Ovary (tissue), 9 donors: ENCODE data around the gene SH3BP1. TPM values are rescaled to one million over a fixed set of nuclear protein-coding genes. Genes with fewer than 3 reads are reported as not detected.

Experiments
- DNase-seq, 5 donors: peaks; one replicate each; pipeline ENCODE4 v3.0.0-alpha.2; 2019 to 2020
- H3K27ac ChIP-seq, 2 donors: fragments of 200-600 bp; one replicate each; pipeline versions ENCODE4 v1.5.1 to v1.8.0; 2019 to 2022
- H3K27me3 ChIP-seq: fragments of 200-600 bp; one replicate; pipeline ENCODE4 v1.8.0; 2022
- H3K36me3 ChIP-seq: fragments of 200-600 bp; sonication (generic); one replicate; pipeline ENCODE4 v1.5.1; 2019
- H3K4me1 ChIP-seq: one replicate; pipeline ENCODE4 v1.8.1; 2013; ENCODE audit warnings: mild to moderate bottlenecking, moderate library complexity; ENCODE audit not compliant: insufficient read depth
- H3K4me3 ChIP-seq: fragments of 200-600 bp; sonication (generic); one replicate; pipeline ENCODE4 v1.5.1; 2017
- H3K9me3 ChIP-seq, 2 donors: fragments of 200-600 bp in 1 of 2; sonication (generic) in 1 of 2; one replicate each; pipeline versions ENCODE4 v1.5.1 to v1.8.1; 2013 to 2019; ENCODE audit warnings: mild to moderate bottlenecking in 1 of 2, moderate library complexity in 1 of 2
- CTCF ChIP-seq, 3 donors: fragments of 450-650 bp in 2 of 3; fragments of 200-600 bp in 1 of 3; IDR thresholded peaks; one replicate each; pipeline versions ENCODE4 v1.5.1 to v1.8.0; 2016 to 2022; ENCODE audit warnings: antibody characterized with exemption in 3 of 3, mild to moderate bottlenecking in 1 of 3
- EP300 ChIP-seq: sonication (generic); formaldehyde crosslinking; IDR thresholded peaks from one replicate; pipeline ENCODE4 v1.6.1; 2017; ENCODE audit warnings: antibody characterized with exemption
- POLR2A ChIP-seq: fragments of 450-650 bp; IDR thresholded peaks from one replicate; pipeline ENCODE4 v1.6.1; 2017; ENCODE audit warnings: antibody characterized with exemption, mild to moderate bottlenecking, moderate library complexity
- WGBS, 3 donors: extraction: QIAGEN DNeasy Blood & Tissue Kit in 1 of 3; methylation state at CpG; one replicate each; pipeline versions ENCODE4 v1.1.5 to v1.1.7; 2013 to 2017; 5-methylcytosine and 5-hydroxymethylcytosine counted together
- intact Hi-C, 4 donors: fragments of 100-400 bp; cut with DNase I; formaldehyde crosslinking; loops; one replicate each; pipeline versions ENCODE4 v1.11.0 to v1.15.1; 2022 to 2023
- polyA plus RNA-seq, 2 donors: library from polyadenylated mRNA; stranded (reverse); fragments of 200-250 nt in 1 of 2; fragments of 350-450 nt in 1 of 2; fragmentation: Illumina TruSeq in 1 of 2; extraction: RNeasy Lipid Tissue Mini Kit (QIAGEN cat#74804) in 1 of 2; gene quantifications; one replicate each; pipeline ENCODE4 v1.2.3, GENCODE V29; 2013 to 2014
- total RNA-seq, 7 donors: library from RNA; depleted of rRNA in 2 of 7; stranded (reverse); fragments of >200 nt in 2 of 7; fragmentation: NEBNext Ultra II Directional in 3 of 7; extraction: Animal tissue kit (Norgen Biotek cat#: 25700) in 3 of 7; gene quantifications; one replicate each; pipeline versions ENCODE4 v1.1.0 to v1.2.4, GENCODE V29; 2016 to 2023
- donor health status: DM: no; HTN: no; CAD: no; lungs with moderate emphysema.
- donor health status: DM: no; HTN: no; CAD: no.
- donor health status: Bipolar disorder and iron deficiency.
- donor health status: DM: yes; HTN: yes; CAD: no.
- donor health status: DM: no; HTN: no; CAD: no.
- donor health status: DM: yes; HTN: yes; CAD: no.

The SH3BP1 gene
- total and polyA plus RNA-seq, 9 donors: 2.0 to 13.3 (median 8.2) TPM

GRCh38 chr22:37696657-37697537, 57.4 kb downstream of the SH3BP1 start, which contains the start of gene TRIOBP:
TRIOBP (plus strand) TSS chr22:37697048; CDS start chr22:37701366, 4,318 bp downstream.
- 8 to 17% (median 9%) methylated on average over 22 to 39 of the region's 39 CpGs for WGBS, 3 donors
- peak within 1 kb of the TSS in 1 of 2 donors; percentile 36 for H3K27ac ChIP-seq

GRCh38 chr22:37697538-37697835, 58.0 kb downstream of the SH3BP1 start:
- 40 to 50% (median 44%) methylated on average over 3 of the region's 3 CpGs for WGBS, 3 donors
- intact Hi-C loops: no loop called here

More at GRCh38 chr22:37696657-37697537, 57.4 kb downstream of the SH3BP1 start, which contains the start of gene TRIOBP:
- no peaks in the 10 kb centered on the region for H3K27me3 ChIP-seq
- peak within 1 kb of the TSS; percentile 9 for H3K4me3 ChIP-seq
- peak; percentile 89 to 95 (median 90) for DNase-seq
- TF ChIP-seq EP300 (no peak), POLR2A (no peak), CTCF (IDR thresholded peaks at IDR 0.05) (peak in 2 of 3 donors; percentile 45 to 52)
- intact Hi-C loops: no loop called here
- no peaks in the 10 kb centered on the region for H3K36me3 ChIP-seq
- H3K9me3 ChIP-seq: no peaks in the 10 kb centered on the region
- peaks cover 6% of the 10 kb centered on the region for H3K4me1 ChIP-seq

GRCh38 chr22:37701141-37701786, 61.8 kb downstream of the SH3BP1 start:
- no peak overlapping the region for H3K27ac ChIP-seq
- H3K9me3 ChIP-seq: no peaks in the 10 kb centered on the region
- DNase-seq: no peak
- H3K4me3 ChIP-seq: no peak overlapping the region
- TF ChIP-seq CTCF (IDR thresholded peaks at IDR 0.05) (no peak), POLR2A (no peak), EP300 (no peak)
- no peaks in the 10 kb centered on the region for H3K36me3 ChIP-seq
- intact Hi-C loops: no loop called here
- no peaks in the 10 kb centered on the region for H3K27me3 ChIP-seq
- WGBS, 3 donors: 70 to 72% (median 70%) methylated on average over 8 of the region's 8 CpGs
- peaks cover 2% of the 10 kb centered on the region for H3K4me1 ChIP-seq

More at GRCh38 chr22:37697538-37697835, 58.0 kb downstream of the SH3BP1 start:
- Histone ChIP-seq H3K27me3 (no peaks in the 10 kb centered on the region), H3K4me1 (peaks cover 6% of the 10 kb centered on the region), H3K27ac (peak overlapping the region in 1 of 2 donors; percentile 36), H3K36me3 (no peaks in the 10 kb centered on the region), H3K9me3 (no peaks in the 10 kb centered on the region), H3K4me3 (no peak overlapping the region)
- DNase-seq: no peak
- no peak for TF ChIP-seq CTCF (IDR thresholded peaks at IDR 0.05)
- no peak for TF ChIP-seq EP300
- no peak for TF ChIP-seq POLR2A

GRCh38 chr22:37703906-37704305, 64.4 kb downstream of the SH3BP1 start:
- Histone ChIP-seq H3K9me3 (no peaks in the 10 kb centered on the region), H3K4me1 (no peaks in the 10 kb centered on the region), H3K4me3 (no peak overlapping the region), H3K27ac (no peak overlapping the region), H3K27me3 (no peaks in the 10 kb centered on the region), H3K36me3 (no peaks in the 10 kb centered on the region)
- intact Hi-C loops: no loop called here
- DNase-seq: no peak
- WGBS, 3 donors: 78 to 81% (median 81%) methylated on average over 7 of the region's 7 CpGs
- TF ChIP-seq POLR2A: no peak
- TF ChIP-seq EP300: no peak
- TF ChIP-seq CTCF (IDR thresholded peaks at IDR 0.05): no peak
